K562 (cell line): ENCODE results near the gene NSUN2. TPM values are rescaled to one million over a fixed set of nuclear protein-coding genes. Genes with fewer than 3 reads are reported as not detected.

Source experiments
- ETV1 ChIP-seq: fragments of 450-650 bp; conservative IDR thresholded peaks from 2 replicates; pipeline ENCODE4 v1.6.1; 2016; ENCODE audit warnings: missing genetic modification characterization, control low read depth, low read depth, missing compliant biosample characterization
- MEF2D ChIP-seq: conservative IDR thresholded peaks from 2 replicates; pipeline ENCODE4 v1.6.1; 2016; ENCODE audit warnings: low read depth, missing genetic modification characterization, missing compliant biosample characterization
- MLX ChIP-seq, 2 experiments: fragments of 450-650 bp in 1 of 2; sonication (generic) in 1 of 2; formaldehyde crosslinking; conservative IDR thresholded peaks; 2 replicates each; pipeline versions ENCODE4 v1.4.0 to v1.8.1; 2020 to 2022; ENCODE audit warnings: mild to moderate bottlenecking in 1 of 2, missing genetic modification reagents in 1 of 2
- NR3C1 ChIP-seq: sonication (generic); formaldehyde crosslinking; IDR thresholded peaks from 2 replicates; pipeline ENCODE4 v1.8.1; 2022; ENCODE audit warnings: missing genetic modification reagents
- SRSF7 ChIP-seq: fragments of 200-400 bp; formaldehyde crosslinking; optimal IDR thresholded peaks from 2 replicates; pipeline ENCODE3; 2017; ENCODE audit warnings: mild to moderate bottlenecking, low read depth, low read length
- THAP12 ChIP-seq: fragments of 250-450 bp; sonication (Bioruptor Pico); IDR thresholded peaks from 2 replicates; pipeline ENCODE4 v1.9.0; 2021; ENCODE audit warnings: mild to moderate bottlenecking, inconsistent platforms
- ZBTB7A ChIP-seq: IDR thresholded peaks from 2 replicates; pipeline ENCODE4 v1.6.1; 2011; ENCODE audit warnings: low read depth, mild to moderate bottlenecking, low read length, moderate library complexity, borderline replicate concordance; ENCODE audit not compliant: control insufficient read depth
- ZNF263 ChIP-seq: sonication (generic); formaldehyde crosslinking; IDR thresholded peaks from 2 replicates; pipeline ENCODE4 v1.8.0; 2022; ENCODE audit warnings: mild to moderate bottlenecking, missing genetic modification reagents, borderline replicate concordance
- ZNF668 ChIP-seq: fragments of 250-450 bp; sonication (Bioruptor Pico); IDR thresholded peaks from 2 replicates; pipeline ENCODE4 v1.8.0; 2022; ENCODE audit warnings: mild to moderate bottlenecking, inconsistent platforms
- polyA plus RNA-seq, 8 experiments: library from polyadenylated mRNA; depleted of rRNA in 4 of 8; stranded (reverse) in 5 of 8; unstranded in 3 of 8; fragments of >200 nt; fragmentation: Nextera tagmentation in 2 of 8; fragmentation: Illumina TruSeq in 1 of 8; extraction: Ambion mirVana in 2 of 8; extraction: Trizol in 1 of 8; gene quantifications; 2 replicates each; pipeline versions ENCODE4 v1.2.1 to v1.2.3, GENCODE V29; 2011 to 2014; ENCODE audit warnings: inconsistent platforms in 1 of 8, missing spikeins in 1 of 8
- total RNA-seq, 7 experiments: library from RNA; depleted of rRNA in 6 of 7; stranded (reverse); fragments of >200 nt in 6 of 7; fragmentation: Illumina TruSeq in 2 of 7; extraction: Trizol in 2 of 7; gene quantifications; 2 replicates each; pipeline versions ENCODE4 v1.2.1 to v1.2.3, GENCODE V29; 2011 to 2021; ENCODE audit warnings: low replicate concordance in 1 of 7

NSUN2 gene
- total and polyA plus RNA-seq, 9 of the 15 experiments (the other 6 are each of a cell fraction or from before 2014, with no cell fraction given): 9.2 to 167 (median 127) TPM

- TF ChIP-seq THAP12: no peak
- TF ChIP-seq MEF2D (tag): no peak
- TF ChIP-seq ZNF668 (CRISPR knock-in tag): no peak
- no peak for TF ChIP-seq SRSF7
- no peak for TF ChIP-seq ETV1 (tag)
- TF ChIP-seq ZNF263 (CRISPR knock-in tag): no peak
- no peak for TF ChIP-seq MLX (CRISPR knock-in tag; conservative IDR thresholded peaks at IDR 0.05)
- no peak for TF ChIP-seq ZBTB7A
- no peak for TF ChIP-seq NR3C1 (CRISPR knock-in tag)
- TF ChIP-seq, all 486 proteins: peak for 0
Observed at GRCh38 chr5:6682239-6682638, 49.4 kb upstream of the NSUN2 start (continued).
